Endothelial cell of umbilical vein (primary cell): ENCODE results near the gene FUT7. TPM values are rescaled to one million over a fixed set of nuclear protein-coding genes. Genes with fewer than 3 reads are reported as not detected.

ENCODE experiments used
- BruUV-seq: library from RNA; stranded (reverse); fragments of 400-500 nt; replicated peaks from 2 replicates; lab custom pipeline; 2021; lab: Mats Ljungman, UMichigan
- CTCF ChIA-PET: fragments of 300-600, 350-600 bp; sonication (Branson Sonifier 250); formaldehyde crosslinking; loops from one replicate; lab custom pipeline; 2021; ENCODE audit warnings: antibody characterized with exemption, inconsistent platforms; lab: Charles Lee
- POLR2A ChIA-PET: fragments of 300-600, 350-600 bp; sonication (Branson Sonifier 250); formaldehyde crosslinking; loops from one replicate; lab custom pipeline; 2021; ENCODE audit warnings: antibody characterized with exemption, inconsistent platforms; lab: Charles Lee
- DNase-seq: peaks from one replicate; pipeline ENCODE4 v3.0.0-alpha.2; 2011; ENCODE audit warnings: low read depth, low spot score
- FAIRE-seq: peaks from 2 replicates; lab custom pipeline; 2011; peaks lifted over from hg19 to GRCh38; lab: Jason Lieb, UNC
- H2AFZ ChIP-seq: 2 replicates; pipeline ENCODE4 v1.6.0; 2012; ENCODE audit warnings: low read depth, low read length, control low read depth, inconsistent platforms
- H3K27ac ChIP-seq: 2 replicates; pipeline ENCODE4 v1.5.1; 2011; ENCODE audit warnings: low read depth, mild to moderate bottlenecking, control low read depth, low read length, moderate library complexity; ENCODE audit not compliant: insufficient read depth
- H3K27me3 ChIP-seq, 2 experiments: 2 replicates each; pipeline versions ENCODE4 v1.6.0 to v1.6.1; 2011; ENCODE audit warnings: low read length in 2 of 2, mixed read lengths in 1 of 2; ENCODE audit not compliant: control insufficient read depth in 2 of 2, insufficient read depth in 2 of 2
- H3K36me3 ChIP-seq, 2 experiments: 2 replicates in 1 of 2; 3 replicates in 1 of 2; pipeline ENCODE4 v1.5.1; 2011; ENCODE audit warnings: low read length in 2 of 2, mild to moderate bottlenecking in 1 of 2, moderate library complexity in 1 of 2; ENCODE audit not compliant: control insufficient read depth in 2 of 2, insufficient read depth in 2 of 2; ENCODE audit errors: extremely low read depth in 1 of 2
- H3K4me1 ChIP-seq: 3 replicates; pipeline ENCODE4 v1.5.1; 2011; ENCODE audit warnings: mild to moderate bottlenecking, low read length; ENCODE audit not compliant: control insufficient read depth, insufficient read depth; ENCODE audit errors: extremely low read depth
- H3K4me2 ChIP-seq: 2 replicates; pipeline ENCODE4 v1.6.1; 2011; ENCODE audit warnings: low read length, control low read depth, mixed read lengths; ENCODE audit not compliant: insufficient read depth
- H3K4me3 ChIP-seq, 3 experiments: fragments of 200-600 bp in 1 of 3; sonication (generic), shearing (Covaris generic) in 1 of 3; replicated peaks in 1 of 3; 2 replicates each; pipeline ENCODE4 v1.5.1; 2011 to 2016; ENCODE audit warnings: control low read depth in 3 of 3, low read length in 3 of 3, mild to moderate bottlenecking in 2 of 3, inconsistent platforms in 1 of 3, low read depth in 1 of 3, moderate library complexity in 1 of 3; ENCODE audit not compliant: insufficient read depth in 1 of 3
- H3K79me2 ChIP-seq: 2 replicates; pipeline ENCODE4 v1.6.0; 2012; ENCODE audit warnings: low read length, inconsistent platforms; ENCODE audit not compliant: control insufficient read depth, insufficient read depth
- H3K9ac ChIP-seq: replicated peaks from 2 replicates; pipeline ENCODE3; 2011; ENCODE audit warnings: low read length, control low read depth; ENCODE audit not compliant: insufficient read depth; ENCODE audit errors: extremely low read depth
- H3K9me1 ChIP-seq: replicated peaks from 3 replicates; pipeline ENCODE4 v1.6.0; 2011; ENCODE audit warnings: mild to moderate bottlenecking, low read length; ENCODE audit not compliant: control insufficient read depth, insufficient read depth; ENCODE audit errors: extremely low read depth
- H3K9me3 ChIP-seq: replicated peaks from 2 replicates; pipeline ENCODE4 v1.5.1; 2012; ENCODE audit warnings: low read length, inconsistent platforms; ENCODE audit not compliant: control insufficient read depth, insufficient read depth
- H4K20me1 ChIP-seq: replicated peaks from 2 replicates; pipeline ENCODE3; 2011; ENCODE audit warnings: mild to moderate bottlenecking, low read length; ENCODE audit not compliant: control insufficient read depth, insufficient read depth; ENCODE audit errors: extremely low read depth
- CTCF ChIP-seq, 2 donors: IDR thresholded peaks; 1 replicate in 1 of 2; 2 replicates in 1 of 2; pipeline ENCODE4 v1.5.1; 2011; ENCODE audit warnings: low read length in 2 of 2, mild to moderate bottlenecking in 2 of 2, moderate library complexity in 2 of 2, control low read depth in 1 of 2, inconsistent platforms in 1 of 2, low read depth in 1 of 2; ENCODE audit not compliant: insufficient read depth in 1 of 2; ENCODE audit errors: extremely low read depth in 1 of 2
- EZH2 ChIP-seq: IDR thresholded peaks from 2 replicates; pipeline ENCODE4 v1.6.1; 2012; ENCODE audit warnings: borderline replicate concordance, low read depth, mild to moderate bottlenecking, moderate library complexity, low read length, inconsistent platforms; ENCODE audit not compliant: severe bottlenecking
- MYC ChIP-seq: IDR thresholded peaks from one replicate; pipeline ENCODE4 v1.6.1; 2011; ENCODE audit warnings: mild to moderate bottlenecking, low read depth, low read length
- dilution Hi-C: fragments of 300-500 bp; cut with MboI; formaldehyde crosslinking; loops from one replicate; pipeline ENCODE4 v1.15.0; 2019; ENCODE audit warnings: low sequenced_read_pairs; ENCODE audit not compliant: extremely low pct_ligation_motif_present
- intact Hi-C: fragments of 100-400 bp; cut with micrococcal nuclease; formaldehyde crosslinking; loops from one replicate; pipeline ENCODE4 v1.10.0; 2022
- polyA plus RNA-seq, 4 experiments: library from polyadenylated mRNA; depleted of rRNA in 3 of 4; stranded (reverse) in 3 of 4; unstranded in 1 of 4; fragments of >200 nt; gene quantifications; 2 replicates each; pipeline versions ENCODE4 v1.2.1 to v1.2.3, GENCODE V29; 2011 to 2012; ENCODE audit warnings: missing spikeins in 1 of 4
- total RNA-seq: library from RNA; stranded (reverse); gene quantifications from 2 replicates; pipeline ENCODE4 v1.2.3, GENCODE V29; 2021
- TF ChIP-seq, protein P1 (sequence below): IDR thresholded peaks from 2 replicates; pipeline ENCODE4 v1.6.1; 2011; ENCODE audit not compliant: insufficient read depth, insufficient read length

Gene FUT7
- total and polyA plus RNA-seq, 2 donors (not counting 3 experiments of a cell fraction or from before 2014, with no cell fraction given), result not detected

DNA sequence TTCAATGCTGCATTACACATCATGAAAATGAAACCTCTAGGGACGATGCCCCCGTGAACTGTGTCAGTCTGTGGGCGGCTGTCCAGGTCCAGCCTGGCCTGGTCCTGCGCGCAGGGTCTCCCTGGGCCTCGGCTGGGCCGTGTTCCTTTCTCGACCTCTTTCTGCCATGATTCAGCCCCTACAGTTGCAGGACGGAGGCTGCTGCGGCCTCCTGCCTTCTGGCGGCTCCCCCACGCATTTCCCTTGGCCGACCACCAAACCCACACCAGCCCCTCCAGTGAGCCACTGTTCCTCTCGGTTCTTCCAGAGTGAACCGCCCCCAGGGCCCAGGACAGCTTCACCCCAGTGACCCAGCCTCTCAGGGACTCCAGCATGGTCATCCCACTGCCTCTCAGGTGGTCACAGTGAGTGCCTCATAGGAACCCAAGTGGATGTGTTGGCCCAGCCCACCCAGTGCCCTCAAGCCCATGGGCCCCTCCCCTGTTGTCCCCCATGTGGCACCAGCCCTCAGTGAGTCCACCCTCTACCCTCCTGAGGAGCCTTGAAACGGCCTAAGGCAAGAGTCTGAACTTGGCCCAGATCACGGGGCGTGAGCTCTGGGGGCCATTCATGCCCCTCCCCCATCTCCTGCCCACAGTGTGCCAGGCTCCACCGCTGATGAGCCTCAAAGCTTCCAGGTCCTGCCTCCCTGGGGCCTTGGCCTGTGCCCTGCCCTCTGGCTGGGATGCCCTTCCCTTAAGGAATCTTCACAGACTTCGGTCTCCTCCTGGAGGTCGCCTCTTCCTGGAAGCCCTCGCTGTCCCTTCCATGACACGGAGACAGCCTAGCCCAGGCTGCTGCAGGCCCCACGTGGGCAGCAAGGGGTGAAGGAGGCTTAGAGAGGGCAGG, 25.5 kb downstream of the FUT7 start:
- TF ChIP-seq, protein P1, sequence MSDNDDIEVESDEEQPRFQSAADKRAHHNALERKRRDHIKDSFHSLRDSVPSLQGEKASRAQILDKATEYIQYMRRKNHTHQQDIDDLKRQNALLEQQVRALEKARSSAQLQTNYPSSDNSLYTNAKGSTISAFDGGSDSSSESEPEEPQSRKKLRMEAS, result no peak
- TF ChIP-seq EZH2 (no peak), CTCF (IDR thresholded peaks at IDR 0.05; ENCODE audit: extremely low read depth in 1 of 2, insufficient read depth in 1 of 2, low read depth in 1 of 2, low read length in 2 of 2) (no peak), MYC (no peak)
- Histone ChIP-seq H2AFZ (no peak overlapping the region), H3K36me3 (no peaks in the 10 kb centered on the region), H3K79me2 (no peaks in the 10 kb centered on the region), H3K27me3 (no peaks in the 10 kb centered on the region), H4K20me1 (no peaks in the 10 kb centered on the region), H3K9me1 (no peaks in the 10 kb centered on the region), H3K9ac (no peak overlapping the region), H3K9me3 (no peaks in the 10 kb centered on the region), H3K4me3 (no peak overlapping the region), H3K4me2 (no peak overlapping the region), H3K27ac (no peak overlapping the region), H3K4me1 (no peaks in the 10 kb centered on the region)
- DNase-seq (no peak), FAIRE-seq (no peak)
- dilution Hi-C loops (no loop called here), intact Hi-C loops (no loop called here)
- ChIA-PET POLR2A (no interaction called here), CTCF (no interaction called here)
- BruUV-seq, result no TSS peak
